ENCODE data around the gene TRPV6.

- TF ChIP-seq, protein P1, sequence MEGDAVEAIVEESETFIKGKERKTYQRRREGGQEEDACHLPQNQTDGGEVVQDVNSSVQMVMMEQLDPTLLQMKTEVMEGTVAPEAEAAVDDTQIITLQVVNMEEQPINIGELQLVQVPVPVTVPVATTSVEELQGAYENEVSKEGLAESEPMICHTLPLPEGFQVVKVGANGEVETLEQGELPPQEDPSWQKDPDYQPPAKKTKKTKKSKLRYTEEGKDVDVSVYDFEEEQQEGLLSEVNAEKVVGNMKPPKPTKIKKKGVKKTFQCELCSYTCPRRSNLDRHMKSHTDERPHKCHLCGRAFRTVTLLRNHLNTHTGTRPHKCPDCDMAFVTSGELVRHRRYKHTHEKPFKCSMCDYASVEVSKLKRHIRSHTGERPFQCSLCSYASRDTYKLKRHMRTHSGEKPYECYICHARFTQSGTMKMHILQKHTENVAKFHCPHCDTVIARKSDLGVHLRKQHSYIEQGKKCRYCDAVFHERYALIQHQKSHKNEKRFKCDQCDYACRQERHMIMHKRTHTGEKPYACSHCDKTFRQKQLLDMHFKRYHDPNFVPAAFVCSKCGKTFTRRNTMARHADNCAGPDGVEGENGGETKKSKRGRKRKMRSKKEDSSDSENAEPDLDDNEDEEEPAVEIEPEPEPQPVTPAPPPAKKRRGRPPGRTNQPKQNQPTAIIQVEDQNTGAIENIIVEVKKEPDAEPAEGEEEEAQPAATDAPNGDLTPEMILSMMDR (IDR thresholded peaks at IDR 0.05; ENCODE audit: poor library complexity), result no peak
- TF ChIP-seq EZH2 (IDR thresholded peaks at IDR 0.05; ENCODE audit: borderline replicate concordance) (no peak), EZH2phosphoT487 (IDR thresholded peaks at IDR 0.05; ENCODE audit: low read depth, severe bottlenecking, unreplicated experiment) (no peak)
These were observed 1.8 kb downstream of the TRPV6 start for GRCh38 chr7:142883571-142884285.
